Mesendoderm (in vitro differentiated cells): ENCODE data around the gene ZNF341.

ENCODE experiments used
- DNase-seq: peaks from one replicate; pipeline ENCODE4 v3.0.0; 2013
- H2AK5ac ChIP-seq: 2 replicates; pipeline ENCODE4 v1.6.1; 2013; ENCODE audit warnings: low read length, inconsistent platforms
- H2BK120ac ChIP-seq: 2 replicates; pipeline ENCODE4 v1.6.1; 2013; ENCODE audit warnings: low read depth, mild to moderate bottlenecking, low read length, moderate library complexity, mixed read lengths
- H2BK15ac ChIP-seq: replicated peaks from 2 replicates; pipeline ENCODE4 v1.6.1; 2013; ENCODE audit warnings: low read depth, mild to moderate bottlenecking, moderate library complexity
- H2BK5ac ChIP-seq: 2 replicates; pipeline ENCODE4 v1.6.1; 2013; ENCODE audit warnings: low read length, inconsistent platforms
- H3K18ac ChIP-seq: 2 replicates; pipeline ENCODE4 v1.6.1; 2013; ENCODE audit warnings: mild to moderate bottlenecking, low read length, mixed read lengths
- H3K23ac ChIP-seq: one replicate; pipeline ENCODE4 v1.6.1; 2013; ENCODE audit warnings: low read length
- H3K27ac ChIP-seq: 2 replicates; pipeline ENCODE4 v1.5.1; 2013; ENCODE audit warnings: low read depth, mild to moderate bottlenecking, inconsistent platforms, low read length, moderate library complexity
- H3K27me3 ChIP-seq: 2 replicates; pipeline ENCODE4 v1.6.1; 2013; ENCODE audit warnings: low read length, control low read depth, mild to moderate bottlenecking, inconsistent platforms; ENCODE audit not compliant: insufficient read depth, poor library complexity
- H3K36me3 ChIP-seq: 2 replicates; pipeline ENCODE4 v1.6.1; 2013; ENCODE audit warnings: low read length, inconsistent platforms; ENCODE audit not compliant: control insufficient read depth, insufficient read depth
- H3K4ac ChIP-seq: one replicate; pipeline ENCODE4 v1.6.1; 2013; ENCODE audit warnings: low read depth, mild to moderate bottlenecking, low read length, moderate library complexity
- H3K4me1 ChIP-seq: 2 replicates; pipeline ENCODE4 v1.6.1; 2013; ENCODE audit warnings: low read depth, low read length, inconsistent platforms; ENCODE audit not compliant: control insufficient read depth
- H3K4me2 ChIP-seq: 2 replicates; pipeline ENCODE4 v1.6.1; 2013; ENCODE audit warnings: low read length
- H3K4me3 ChIP-seq: 2 replicates; pipeline ENCODE4 v1.5.1; 2013; ENCODE audit warnings: mild to moderate bottlenecking, low read length
- H3K56ac ChIP-seq: one replicate; pipeline ENCODE4 v1.6.1; 2013; ENCODE audit warnings: low read length
- H3K79me1 ChIP-seq: 2 replicates; pipeline ENCODE4 v1.6.1; 2013; ENCODE audit warnings: low read length, inconsistent platforms
- H3K79me2 ChIP-seq: 2 replicates; pipeline ENCODE4 v1.6.1; 2013; ENCODE audit warnings: mild to moderate bottlenecking, low read length; ENCODE audit not compliant: control insufficient read depth, insufficient read depth
- H3K9ac ChIP-seq: 2 replicates; pipeline ENCODE4 v1.6.1; 2013; ENCODE audit warnings: low read length, inconsistent platforms
- H4K5ac ChIP-seq: one replicate; pipeline ENCODE4 v1.6.1; 2013; ENCODE audit warnings: low read length
- H4K8ac ChIP-seq: one replicate; pipeline ENCODE4 v1.6.1; 2013; ENCODE audit warnings: low read depth, mild to moderate bottlenecking, control low read depth, low read length, moderate library complexity
- WGBS: extraction: QIAGEN DNeasy Blood & Tissue Kit; methylation state at CpG from one replicate; pipeline ENCODE4 v1.1.7; 2013; ENCODE audit warnings: low lambda C conversion rate, missing lambda C conversion rate; ENCODE audit not compliant: insufficient coverage; ENCODE audit errors: extremely low coverage; 5-methylcytosine and 5-hydroxymethylcytosine counted together

ZNF341 gene

DNA sequence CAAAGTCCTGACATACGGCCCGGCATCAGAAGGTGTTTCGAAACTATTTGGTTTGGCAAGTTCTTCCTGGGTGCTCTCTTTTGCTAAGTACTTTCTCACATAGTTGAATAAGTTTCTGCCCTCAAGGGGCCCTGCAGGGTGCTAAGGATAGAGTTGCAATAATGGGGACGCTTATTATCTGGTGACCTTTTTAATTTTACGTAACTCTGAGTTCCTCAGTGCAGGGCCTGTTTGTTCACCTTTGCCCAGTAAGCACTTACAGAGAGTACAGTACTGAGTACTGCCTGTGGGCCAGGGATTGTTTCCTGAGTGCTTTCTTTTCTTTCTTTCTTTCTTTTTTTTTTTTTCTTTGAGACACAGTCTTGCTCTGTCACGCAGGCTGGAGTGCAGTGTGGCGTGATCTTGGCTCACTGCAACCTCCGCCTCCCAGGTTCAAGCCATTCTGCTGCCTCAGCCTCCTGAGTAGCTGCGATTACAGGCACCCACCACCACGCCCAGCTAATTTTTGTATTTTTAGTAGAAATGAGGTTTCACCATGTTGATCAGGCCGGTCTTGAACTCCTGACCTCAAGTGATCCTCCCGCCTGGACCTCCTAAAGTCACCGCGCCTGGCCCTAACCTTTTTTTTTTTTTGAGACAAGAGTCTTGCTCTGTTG is 7.2 kb upstream of the ZNF341 start:
- H2AK5ac ChIP-seq = no peak overlapping the region
- no peak overlapping the region for H4K8ac ChIP-seq
- H4K5ac ChIP-seq = no peak overlapping the region
- H3K4ac ChIP-seq = no peak overlapping the region
- no peak overlapping the region for H3K4me2 ChIP-seq
- no peak overlapping the region for H3K56ac ChIP-seq
- no peak overlapping the region for H2BK120ac ChIP-seq
- no peak overlapping the region for H3K23ac ChIP-seq
- DNase-seq = no peak
- no peak overlapping the region for H3K9ac ChIP-seq
- no peak overlapping the region for H3K18ac ChIP-seq
- no peaks in the 10 kb centered on the region for H3K4me1 ChIP-seq
- H3K27me3 ChIP-seq = no peaks in the 10 kb centered on the region
- H3K4me3 ChIP-seq = no peak overlapping the region
- no peaks in the 10 kb centered on the region for H3K79me2 ChIP-seq
- no peak overlapping the region for H2BK5ac ChIP-seq
- H3K36me3 ChIP-seq = no peaks in the 10 kb centered on the region
- H2BK15ac ChIP-seq = no peak overlapping the region
- no peak overlapping the region for H3K27ac ChIP-seq
- WGBS = no CpG with 5 or more reads among the region's 14 CpGs
- no peaks in the 10 kb centered on the region for H3K79me1 ChIP-seq

DNA sequence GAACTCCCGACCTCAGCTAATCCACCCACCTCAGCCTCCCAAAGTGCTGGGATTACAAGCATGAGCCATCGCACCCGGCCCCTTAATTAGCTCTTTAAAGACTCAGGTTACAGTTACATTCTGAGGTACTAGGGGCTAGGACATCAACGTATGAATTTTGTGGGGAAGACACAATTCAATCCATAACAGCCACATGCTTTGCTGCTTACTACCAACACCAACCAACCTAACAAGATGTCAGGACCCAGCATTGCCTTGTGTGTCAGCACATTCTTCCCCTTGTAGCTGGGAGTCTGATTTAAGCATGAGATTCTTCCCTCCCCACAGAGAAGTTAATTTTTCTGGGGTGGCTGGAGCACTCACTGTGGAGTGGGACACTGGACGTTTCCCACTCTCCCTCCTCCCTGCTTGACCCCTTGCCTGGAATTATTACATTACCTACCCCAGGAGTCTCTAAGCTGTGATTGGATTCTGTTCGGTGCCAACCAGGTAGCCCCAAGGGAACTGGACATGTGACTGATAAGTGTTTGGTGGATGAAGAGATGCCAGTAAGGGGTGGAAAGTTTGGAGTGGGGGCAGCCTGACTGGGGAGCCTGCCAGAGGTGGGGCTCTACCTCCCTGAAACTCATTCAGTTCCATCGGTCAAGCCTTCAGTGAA is 6.1 kb upstream of the ZNF341 start:
- DNase-seq = no peak
- H3K56ac ChIP-seq = no peak overlapping the region
- H3K4ac ChIP-seq = no peak overlapping the region
- no peak overlapping the region for H2BK15ac ChIP-seq
- H3K27ac ChIP-seq = no peak overlapping the region
- no peaks in the 10 kb centered on the region for H3K27me3 ChIP-seq
- H2BK5ac ChIP-seq = no peak overlapping the region
- H4K5ac ChIP-seq = no peak overlapping the region
- H3K4me1 ChIP-seq = no peaks in the 10 kb centered on the region
- H2BK120ac ChIP-seq = no peak overlapping the region
- no CpG with 5 or more reads among the region's 7 CpGs for WGBS
- H3K79me2 ChIP-seq = no peaks in the 10 kb centered on the region
- H3K79me1 ChIP-seq = no peaks in the 10 kb centered on the region
- no peaks in the 10 kb centered on the region for H3K36me3 ChIP-seq
- H3K23ac ChIP-seq = no peak overlapping the region
- H3K4me2 ChIP-seq = no peak overlapping the region
- H3K4me3 ChIP-seq = no peak overlapping the region
- no peak overlapping the region for H3K18ac ChIP-seq
- no peak overlapping the region for H2AK5ac ChIP-seq
- no peak overlapping the region for H4K8ac ChIP-seq
- no peak overlapping the region for H3K9ac ChIP-seq

DNA sequence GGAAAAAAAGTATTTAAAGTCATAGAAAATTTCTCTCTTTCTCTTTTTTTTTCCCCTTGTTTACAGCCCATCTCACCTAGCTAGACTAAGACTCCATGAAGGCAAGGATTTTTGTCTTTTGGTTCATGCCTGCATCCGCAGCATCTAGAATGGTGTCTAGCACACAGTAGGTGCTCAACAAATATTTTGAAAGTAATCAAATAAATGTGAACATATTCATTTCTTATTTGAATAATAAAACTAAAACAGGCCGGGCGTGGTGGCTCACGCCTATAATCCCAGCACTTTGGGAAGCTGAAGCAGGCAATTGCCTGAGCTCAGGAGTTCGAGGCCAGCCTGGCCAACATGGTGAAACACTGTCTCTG is 4.7 kb upstream of the ZNF341 start:
- no peaks in the 10 kb centered on the region for H3K79me2 ChIP-seq
- H3K79me1 ChIP-seq = no peaks in the 10 kb centered on the region
- no peak overlapping the region for H2AK5ac ChIP-seq
- no peak overlapping the region for H4K5ac ChIP-seq
- no peak overlapping the region for H3K4me3 ChIP-seq
- no peak overlapping the region for H4K8ac ChIP-seq
- no peak overlapping the region for H3K27ac ChIP-seq
- H3K36me3 ChIP-seq = no peaks in the 10 kb centered on the region
- no peak overlapping the region for H3K9ac ChIP-seq
- H3K18ac ChIP-seq = no peak overlapping the region
- H2BK15ac ChIP-seq = no peak overlapping the region
- no peak overlapping the region for H3K23ac ChIP-seq
- H3K27me3 ChIP-seq = no peaks in the 10 kb centered on the region
- no peak overlapping the region for H3K56ac ChIP-seq
- no peak overlapping the region for H2BK5ac ChIP-seq
- H3K4me2 ChIP-seq = no peak overlapping the region
- DNase-seq = no peak
- H2BK120ac ChIP-seq = no peak overlapping the region
- H3K4me1 ChIP-seq = no peaks in the 10 kb centered on the region
- WGBS = no CpG with 5 or more reads among the region's 5 CpGs
- no peak overlapping the region for H3K4ac ChIP-seq

DNA sequence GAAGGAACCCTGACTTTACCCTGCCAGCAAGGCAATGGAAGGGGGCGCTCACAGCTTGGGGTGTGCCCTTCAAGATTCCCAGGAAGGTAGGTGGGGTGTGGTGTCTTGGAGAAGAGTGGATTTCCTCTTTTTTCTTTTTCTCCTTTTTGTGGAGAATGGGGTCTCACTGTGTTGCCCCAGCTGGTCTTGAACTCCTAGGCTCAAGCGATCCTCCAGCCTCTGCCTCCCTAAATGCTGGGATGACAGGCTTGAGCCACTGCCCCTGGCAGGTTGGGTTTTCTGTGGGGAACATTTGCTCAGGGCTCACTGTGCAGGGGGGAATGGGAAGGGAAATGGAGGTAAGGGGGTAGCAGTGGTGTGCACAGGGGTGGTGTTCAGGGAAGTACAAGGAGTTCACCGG is 4.0 kb upstream of the ZNF341 start:
- Histone ChIP-seq H3K4me3 (no peak overlapping the region), H4K8ac (no peak overlapping the region), H3K18ac (no peak overlapping the region), H3K79me1 (no peaks in the 10 kb centered on the region), H3K4ac (no peak overlapping the region), H3K4me1 (peaks cover 2% of the 10 kb centered on the region), H4K5ac (no peak overlapping the region), H3K9ac (no peak overlapping the region), H3K36me3 (no peaks in the 10 kb centered on the region), H2BK15ac (no peak overlapping the region), H3K23ac (no peak overlapping the region), H3K27ac (no peak overlapping the region), H3K27me3 (no peaks in the 10 kb centered on the region), H3K56ac (no peak overlapping the region), H2BK5ac (no peak overlapping the region), H2BK120ac (no peak overlapping the region), H3K79me2 (no peaks in the 10 kb centered on the region), H3K4me2 (no peak overlapping the region), H2AK5ac (no peak overlapping the region)
- no CpG with 5 or more reads among the region's 3 CpGs for WGBS
- no peak for DNase-seq

DNA sequence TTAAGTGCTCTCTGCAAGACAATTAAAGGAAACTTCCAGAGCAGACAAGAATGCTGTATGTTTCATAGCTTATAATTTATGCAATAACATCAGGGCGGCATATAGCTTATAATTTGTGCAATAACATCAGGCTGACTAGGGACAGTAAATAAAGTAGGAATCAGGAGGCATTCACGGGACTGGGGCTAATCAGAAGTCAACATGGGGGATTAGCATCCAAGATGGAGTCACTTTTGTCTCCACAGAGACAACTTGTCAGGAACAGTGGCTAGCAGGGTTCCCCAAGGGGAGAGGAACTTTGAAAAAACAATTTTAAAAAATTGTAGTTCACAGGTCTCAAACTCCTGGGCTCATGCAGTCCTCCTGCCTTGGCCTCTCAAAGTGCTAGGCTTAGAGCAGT is 3.3 kb upstream of the ZNF341 start:
- no peak overlapping the region for H3K18ac ChIP-seq

DNA sequence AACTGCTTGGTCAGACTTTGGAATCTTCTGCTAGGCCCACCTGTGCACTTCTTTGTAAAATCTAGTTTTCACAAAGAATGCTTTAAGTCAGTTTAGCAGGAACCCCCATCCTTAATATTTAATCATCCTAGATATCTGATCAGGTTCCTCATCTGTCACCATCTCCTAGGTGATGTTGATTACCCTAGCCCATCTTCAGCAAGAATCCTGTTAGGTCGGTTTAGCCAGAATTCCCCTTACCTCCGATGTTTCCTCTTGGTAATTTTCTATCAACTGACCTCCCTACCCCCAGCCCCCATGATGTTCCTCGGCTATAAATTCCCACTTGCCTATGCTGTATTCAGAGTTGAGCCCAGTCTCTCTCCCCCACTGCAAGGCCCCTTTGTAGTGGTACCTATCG is 2.7 kb upstream of the ZNF341 start:
- Histone ChIP-seq H3K79me2 (no peaks in the 10 kb centered on the region), H3K79me1 (no peaks in the 10 kb centered on the region), H3K56ac (no peak overlapping the region), H2BK15ac (no peak overlapping the region), H3K4me2 (no peak overlapping the region), H3K4me1 (peaks cover 5% of the 10 kb centered on the region), H3K4ac (no peak overlapping the region), H4K5ac (no peak overlapping the region), H3K23ac (no peak overlapping the region), H3K36me3 (no peaks in the 10 kb centered on the region), H4K8ac (no peak overlapping the region), H2BK5ac (no peak overlapping the region), H2AK5ac (no peak overlapping the region), H3K27me3 (no peaks in the 10 kb centered on the region), H2BK120ac (no peak overlapping the region), H3K27ac (no peak overlapping the region), H3K9ac (no peak overlapping the region), H3K18ac (no peak overlapping the region), H3K4me3 (no peak overlapping the region)
- no peak for DNase-seq
- no CpG with 5 or more reads among the region's 4 CpGs for WGBS

More for the DNA sequence above, 3.3 kb upstream of the ZNF341 start:
- H3K9ac ChIP-seq = no peak overlapping the region
- no peak overlapping the region for H4K5ac ChIP-seq
- no peaks in the 10 kb centered on the region for H3K36me3 ChIP-seq
- no CpG with 5 or more reads among the region's 2 CpGs for WGBS
- H3K27ac ChIP-seq = no peak overlapping the region
- H3K4me2 ChIP-seq = no peak overlapping the region
- no peak overlapping the region for H3K4me3 ChIP-seq
- no peak for DNase-seq
- no peak overlapping the region for H2BK5ac ChIP-seq
- peaks cover 2% of the 10 kb centered on the region for H3K4me1 ChIP-seq
- H3K27me3 ChIP-seq = no peaks in the 10 kb centered on the region
- H3K23ac ChIP-seq = no peak overlapping the region
- H2BK15ac ChIP-seq = no peak overlapping the region
- no peak overlapping the region for H4K8ac ChIP-seq
- H2BK120ac ChIP-seq = no peak overlapping the region
- no peaks in the 10 kb centered on the region for H3K79me1 ChIP-seq
- H3K56ac ChIP-seq = no peak overlapping the region
- no peak overlapping the region for H2AK5ac ChIP-seq
- no peaks in the 10 kb centered on the region for H3K79me2 ChIP-seq
- no peak overlapping the region for H3K4ac ChIP-seq
